OCI-LY1 (cell line): ENCODE measurements around the gene ACBD7.

Experiments used
- H2AFZ ChIP-seq: fragments of 200-600 bp; sonication (generic), shearing (Covaris generic); 2 replicates; pipeline ENCODE4 v1.6.0; 2014; ENCODE audit warnings: antibody characterized with exemption, mild to moderate bottlenecking, low read length
- H3F3A ChIP-seq: fragments of 200-600 bp; sonication (generic), shearing (Covaris generic); 2 replicates; pipeline ENCODE4 v1.6.0; 2014; ENCODE audit warnings: mild to moderate bottlenecking, antibody characterized with exemption, low read length, moderate library complexity; ENCODE audit not compliant: insufficient read depth
- H3K27ac ChIP-seq: fragments of 200-600 bp; sonication (generic); 2 replicates; pipeline ENCODE4 v1.5.1; 2014; ENCODE audit warnings: low read length, mixed run types, mild to moderate bottlenecking, low read depth; ENCODE audit not compliant: poor library complexity, severe bottlenecking
- H3K27me3 ChIP-seq: fragments of 200-600 bp; sonication (generic); 2 replicates; pipeline ENCODE4 v1.6.0; 2014; ENCODE audit warnings: antibody characterized with exemption, mild to moderate bottlenecking, low read length, moderate library complexity; ENCODE audit not compliant: insufficient read depth
- H3K36me3 ChIP-seq: fragments of 200-600 bp; sonication (generic); 2 replicates; pipeline ENCODE4 v1.6.1; 2014; ENCODE audit warnings: mild to moderate bottlenecking, antibody characterized with exemption, low read length, moderate library complexity, mixed read lengths; ENCODE audit not compliant: insufficient read depth
- H3K4me1 ChIP-seq: fragments of 200-600 bp; sonication (generic); 2 replicates; pipeline ENCODE4 v1.5.1; 2014; ENCODE audit warnings: mild to moderate bottlenecking, low read length, moderate library complexity; ENCODE audit not compliant: insufficient read depth, severe bottlenecking
- H3K4me2 ChIP-seq: fragments of 200-600 bp; sonication (generic), shearing (Covaris generic); 2 replicates; pipeline ENCODE4 v1.6.1; 2014; ENCODE audit warnings: low read length
- H3K4me3 ChIP-seq: fragments of 200-600 bp; sonication (generic); 2 replicates; pipeline ENCODE4 v1.5.1; 2014; ENCODE audit warnings: low read length, low read depth, mild to moderate bottlenecking, mixed read lengths; ENCODE audit not compliant: poor library complexity, severe bottlenecking
- H3K79me2 ChIP-seq: fragments of 200-600 bp; shearing (Covaris generic); 2 replicates; pipeline ENCODE4 v1.6.1; 2016; ENCODE audit warnings: mixed run types, low read length, mixed read lengths; ENCODE audit not compliant: insufficient read depth
- H3K9ac ChIP-seq: fragments of 200-600 bp; sonication (generic), shearing (Covaris generic); 2 replicates; pipeline ENCODE4 v1.6.1; 2014; ENCODE audit warnings: mild to moderate bottlenecking, low read length, mixed read lengths
- H3K9me2 ChIP-seq: fragments of 200-600 bp; sonication (generic), shearing (Covaris generic); 2 replicates; pipeline ENCODE4 v1.6.1; 2014; ENCODE audit warnings: low read depth, mild to moderate bottlenecking, low read length, mixed read lengths
- H3K9me3 ChIP-seq: fragments of 200-600 bp; shearing (Covaris generic); 2 replicates; pipeline ENCODE4 v1.6.1; 2014; ENCODE audit warnings: low read length, mixed read lengths
- H4K20me1 ChIP-seq: fragments of 200-600 bp; sonication (generic), shearing (Covaris generic); 2 replicates; pipeline ENCODE4 v1.6.0; 2016; ENCODE audit warnings: mild to moderate bottlenecking, low read length; ENCODE audit not compliant: insufficient read depth
- EZH2 ChIP-seq: fragments of 200-600 bp; sonication (generic), shearing (Covaris generic); IDR thresholded peaks from 2 replicates; pipeline ENCODE4 v1.8.0; 2017; ENCODE audit warnings: borderline replicate concordance, mixed run types, mild to moderate bottlenecking, antibody characterized with exemption, low read length, moderate library complexity, mixed read lengths
- TF ChIP-seq, protein P1 (sequence below): fragments of 200-600 bp; sonication (generic), shearing (Covaris generic); IDR thresholded peaks from 2 replicates; pipeline ENCODE4 v1.5.1; 2017; ENCODE audit warnings: mild to moderate bottlenecking, antibody characterized with exemption, low read length, moderate library complexity, mixed read lengths

ACBD7 gene

GRCh38 chr10:15136129-15137035 is 47.8 kb upstream of the ACBD7 start:
- Histone ChIP-seq H2AFZ (no peak overlapping the region), H3K9ac (no peak overlapping the region), H3K27ac (no peak overlapping the region)

GRCh38 chr10:15131330-15131729 is 42.8 kb upstream of the ACBD7 start:
- Histone ChIP-seq H3K4me2 (no peak overlapping the region), H3K4me1 (no peaks in the 10 kb centered on the region), H3K36me3 (no peaks in the 10 kb centered on the region; the same call in 1 of the 2 replicates), H2AFZ (no peak overlapping the region), H3F3A (no peaks in the 10 kb centered on the region), H3K79me2 (no peaks in the 10 kb centered on the region), H3K9me2 (no peaks in the 10 kb centered on the region), H3K9ac (no peak overlapping the region), H3K27me3 (no peaks in the 10 kb centered on the region), H4K20me1 (no peaks in the 10 kb centered on the region), H3K4me3 (no peak overlapping the region), H3K9me3 (no peaks in the 10 kb centered on the region), H3K27ac (no peak overlapping the region)
- TF ChIP-seq EZH2, result no peak
- TF ChIP-seq, protein P1, sequence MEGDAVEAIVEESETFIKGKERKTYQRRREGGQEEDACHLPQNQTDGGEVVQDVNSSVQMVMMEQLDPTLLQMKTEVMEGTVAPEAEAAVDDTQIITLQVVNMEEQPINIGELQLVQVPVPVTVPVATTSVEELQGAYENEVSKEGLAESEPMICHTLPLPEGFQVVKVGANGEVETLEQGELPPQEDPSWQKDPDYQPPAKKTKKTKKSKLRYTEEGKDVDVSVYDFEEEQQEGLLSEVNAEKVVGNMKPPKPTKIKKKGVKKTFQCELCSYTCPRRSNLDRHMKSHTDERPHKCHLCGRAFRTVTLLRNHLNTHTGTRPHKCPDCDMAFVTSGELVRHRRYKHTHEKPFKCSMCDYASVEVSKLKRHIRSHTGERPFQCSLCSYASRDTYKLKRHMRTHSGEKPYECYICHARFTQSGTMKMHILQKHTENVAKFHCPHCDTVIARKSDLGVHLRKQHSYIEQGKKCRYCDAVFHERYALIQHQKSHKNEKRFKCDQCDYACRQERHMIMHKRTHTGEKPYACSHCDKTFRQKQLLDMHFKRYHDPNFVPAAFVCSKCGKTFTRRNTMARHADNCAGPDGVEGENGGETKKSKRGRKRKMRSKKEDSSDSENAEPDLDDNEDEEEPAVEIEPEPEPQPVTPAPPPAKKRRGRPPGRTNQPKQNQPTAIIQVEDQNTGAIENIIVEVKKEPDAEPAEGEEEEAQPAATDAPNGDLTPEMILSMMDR, result no peak

More at GRCh38 chr10:15136129-15137035, 47.8 kb upstream of the ACBD7 start:
- H3K79me2 ChIP-seq, result no peaks in the 10 kb centered on the region
- TF ChIP-seq, protein P1, result no peak
- TF ChIP-seq EZH2, result no peak
- no peak overlapping the region for H3K4me3 ChIP-seq
- H3K4me1 ChIP-seq, result peaks cover 6% of the 10 kb centered on the region
- no peaks in the 10 kb centered on the region for H3K27me3 ChIP-seq
- no peaks in the 10 kb centered on the region for H3K9me2 ChIP-seq
- no peaks in the 10 kb centered on the region for H3K36me3 ChIP-seq
- no peak overlapping the region for H3K4me2 ChIP-seq
- H4K20me1 ChIP-seq, result no peaks in the 10 kb centered on the region
- no peaks in the 10 kb centered on the region for H3F3A ChIP-seq
- no peaks in the 10 kb centered on the region for H3K9me3 ChIP-seq

DNA sequence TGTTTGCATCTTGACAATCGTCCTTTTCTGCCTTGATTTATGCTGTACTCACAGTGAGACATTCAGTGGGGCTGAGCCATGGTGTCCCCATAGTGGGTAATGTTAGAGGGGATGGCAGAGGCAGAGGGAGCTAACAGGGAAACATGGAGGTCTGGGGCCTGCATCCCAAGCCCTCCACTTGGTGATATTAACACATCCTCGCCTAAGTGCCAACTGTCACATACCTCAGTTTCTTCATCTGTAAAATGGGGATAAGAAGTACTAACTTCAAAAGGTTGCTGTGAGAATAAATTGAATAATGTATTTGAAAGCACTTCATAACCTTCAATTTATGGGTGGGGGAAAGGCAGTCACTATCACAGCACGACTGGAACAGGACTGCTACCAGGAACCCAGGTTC is 36.3 kb upstream of the ACBD7 start:
- Histone ChIP-seq H3K4me1 (no peaks in the 10 kb centered on the region), H3K9me2 (no peaks in the 10 kb centered on the region), H3K9me3 (no peaks in the 10 kb centered on the region), H3F3A (no peaks in the 10 kb centered on the region), H4K20me1 (no peaks in the 10 kb centered on the region), H2AFZ (no peak overlapping the region), H3K4me2 (no peak overlapping the region), H3K27ac (no peak overlapping the region), H3K4me3 (no peak overlapping the region), H3K79me2 (no peaks in the 10 kb centered on the region), H3K36me3 (no peaks in the 10 kb centered on the region), H3K9ac (no peak overlapping the region), H3K27me3 (no peaks in the 10 kb centered on the region)
- TF ChIP-seq EZH2, result no peak
- TF ChIP-seq, protein P1, result no peak
